Psoas muscle (tissue), 8 donors: Measurements from ENCODE around the gene PRSS22. TPM values are rescaled to one million over a fixed set of nuclear protein-coding genes. Genes with fewer than 3 reads are reported as not detected.
A peak's percentile ranks its signal among the peaks of the same experiment; 100 is the strongest.

Experiments used
- ATAC-seq, 4 donors: fragments of 200-7000 bp; cut with Tn5 transposase; one replicate each; pipeline ENCODE4 v1.9.1; 2020; ENCODE audit warnings: moderate library complexity in 3 of 4, mild to moderate bottlenecking in 2 of 4
- DNase-seq, 2 donors: peaks; one replicate each; pipeline ENCODE4 v3.0.0-alpha.2; 2020
- H3K27ac ChIP-seq: fragments of 200-600 bp; one replicate; pipeline ENCODE4 v1.8.0; 2022
- H3K27me3 ChIP-seq, 3 donors: fragments of 200-600 bp in 1 of 3; one replicate each; pipeline versions ENCODE4 v1.6.1 to v1.8.0; 2013 to 2022; ENCODE audit warnings: low read length in 2 of 3, mild to moderate bottlenecking in 2 of 3, moderate library complexity in 1 of 3; ENCODE audit not compliant: insufficient read depth in 3 of 3
- H3K36me3 ChIP-seq, 2 donors: fragments of 200-600 bp in 1 of 2; one replicate each; pipeline versions ENCODE4 v1.6.1 to v1.8.0; 2013 to 2022; ENCODE audit warnings: low read depth in 1 of 2, mild to moderate bottlenecking in 1 of 2, moderate library complexity in 1 of 2; ENCODE audit not compliant: insufficient read depth in 1 of 2
- H3K4me1 ChIP-seq: fragments of 200-600 bp; one replicate; pipeline ENCODE4 v1.8.0; 2022
- H3K4me3 ChIP-seq: fragments of 200-600 bp; one replicate; pipeline ENCODE4 v1.8.0; 2022; ENCODE audit warnings: mild to moderate bottlenecking
- H3K9me3 ChIP-seq: fragments of 200-600 bp; one replicate; pipeline ENCODE4 v1.8.0; 2022
- WGBS, 3 donors: extraction: QIAGEN DNeasy Blood & Tissue Kit; methylation state at CpG; one replicate each; pipeline versions ENCODE4 v1.1.6 to v1.1.7; 2013; 5-methylcytosine and 5-hydroxymethylcytosine counted together
- intact Hi-C, 2 donors: fragments of 100-400 bp; cut with DNase I; formaldehyde crosslinking; loops; one replicate each; pipeline versions ENCODE4 v1.11.0 to v1.14.2; 2022
- polyA plus RNA-seq, 3 donors: library from polyadenylated mRNA; stranded (reverse); fragments of 200-250 nt; gene quantifications; one replicate each; pipeline ENCODE4 v1.2.3, GENCODE V29; 2013
- total RNA-seq, 4 donors: library from RNA; stranded (reverse); fragmentation: NEBNext Ultra II Directional in 2 of 4; extraction: Animal tissue kit (Norgen Biotek cat#: 25700) in 2 of 4; gene quantifications; one replicate each; pipeline versions ENCODE4 v1.2.1 to v1.2.4, GENCODE V29; 2021 to 2023
- TF ChIP-seq, protein P1 (sequence below): fragments of 200-600 bp; IDR thresholded peaks from one replicate; pipeline ENCODE4 v1.8.0; 2022; ENCODE audit warnings: antibody characterized with exemption
- donor health status: healthy with polysubstance abuse.
- donor health status: DM: no; HTN: no; CAD: no; lungs with moderate emphysema.
- donor health status: Bipolar disorder and iron deficiency.
- donor health status: healthy.
- donor health status: DM: yes; HTN: yes; CAD: no.
- donor health status: DM: no; HTN: no; CAD: no.
- donor health status: DM: no; HTN: no; CAD: no.
- donor health status: DM: yes; HTN: yes; CAD: no.

PRSS22 gene
- total and polyA plus RNA-seq, 7 donors, result 0.07 to 0.20 (median 0.13) TPM; not detected in 4

DNA sequence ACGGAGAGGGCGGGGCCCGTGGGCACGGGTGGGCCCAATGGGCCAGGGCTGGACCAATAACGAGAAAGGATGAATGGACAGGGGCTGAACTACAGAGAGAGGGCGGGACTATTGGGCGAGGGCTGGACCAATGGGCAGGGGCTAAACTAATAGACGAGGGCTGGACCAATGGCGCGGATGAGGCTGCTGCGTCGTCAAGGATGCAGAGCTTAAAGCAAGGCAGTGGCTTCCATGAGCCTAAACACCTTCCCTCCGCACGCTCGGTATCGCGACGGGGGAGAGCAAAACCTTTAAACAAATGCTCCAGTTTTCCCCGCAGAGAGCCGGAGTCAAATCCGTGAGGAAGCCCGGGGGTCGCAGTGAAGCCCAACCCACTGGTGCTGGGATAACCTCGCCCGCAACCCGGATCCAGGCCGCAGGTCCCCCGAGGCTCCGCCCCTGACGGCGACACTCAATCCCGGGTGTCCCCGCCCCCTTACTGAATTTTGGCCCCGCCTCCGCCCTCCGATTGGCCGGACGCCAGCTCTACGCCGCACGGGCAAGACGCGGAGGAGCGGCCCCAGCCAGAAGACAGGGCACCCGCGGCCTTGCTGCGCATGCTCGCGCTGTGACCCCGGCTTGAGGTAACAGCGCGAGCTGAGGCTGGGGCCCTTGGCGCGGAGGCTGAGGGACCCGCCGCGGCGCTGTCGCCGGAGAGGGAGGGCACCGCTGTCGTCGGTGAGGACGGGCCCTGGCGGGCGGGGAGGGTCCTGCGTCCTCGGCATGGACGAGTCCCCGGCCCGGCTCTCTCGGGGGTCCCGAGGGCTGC, 24.9 kb upstream of the PRSS22 start, which contains the start of gene FLYWCH2:
Gene FLYWCH2, plus strand, starts transcription at position 566 of the 808 bp plus-strand sequence. CDS start 13,235 bp downstream, outside the sequence.
- WGBS, 3 donors, result 0% methylated on average over 50 to 73 of the region's 73 CpGs

DNA sequence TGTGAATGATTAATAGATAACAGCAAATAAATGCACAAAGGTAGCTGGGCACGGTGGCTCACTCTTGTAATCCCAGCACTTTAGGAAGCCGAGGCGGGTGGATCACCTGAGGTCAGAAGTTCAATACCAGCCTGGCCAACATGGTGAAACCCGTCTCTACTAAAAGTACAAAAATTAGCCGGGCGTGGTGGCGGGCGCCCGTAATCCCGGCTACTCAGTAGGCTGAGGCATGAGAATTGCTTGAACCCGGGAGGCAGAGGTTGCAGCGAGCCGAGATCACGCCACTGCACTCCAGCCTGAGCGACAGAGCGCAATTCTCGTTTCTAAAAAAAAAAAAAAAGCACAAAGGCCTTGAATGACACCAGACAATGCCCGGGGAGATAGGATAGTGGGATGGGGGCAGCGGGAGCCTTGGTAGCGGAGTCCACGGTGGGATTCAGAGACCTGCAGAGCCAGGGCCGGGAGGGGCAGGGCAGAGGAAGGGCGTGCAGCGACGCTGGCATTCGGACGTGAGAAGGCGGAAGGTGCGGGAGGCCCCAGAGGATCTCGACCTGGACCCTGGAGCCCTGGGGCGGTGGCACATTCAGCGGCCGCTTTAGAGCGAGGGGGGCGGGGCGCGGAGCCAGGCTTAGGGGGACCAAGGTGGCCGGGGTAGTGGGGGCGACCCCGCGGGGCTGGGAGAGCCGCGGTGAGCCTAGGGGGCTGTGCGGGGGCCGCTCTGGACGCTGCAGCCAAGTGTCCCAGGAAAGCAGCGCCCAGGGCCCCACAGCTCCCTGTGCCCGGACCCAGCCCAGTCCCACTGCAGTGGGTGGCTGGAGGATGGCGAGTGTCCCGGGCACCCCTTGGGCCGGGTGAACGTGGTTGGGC, 24.0 kb upstream of the PRSS22 start:
- WGBS, 3 donors, result 5 to 8% (median 7%) methylated on average over 44 to 52 of the region's 52 CpGs
- no peaks in the 10 kb centered on the region for H3K27me3 ChIP-seq
- intact Hi-C loops, result no loop called here
- DNase-seq (peak in 1 of 2 donors; percentile 69), ATAC-seq (peak; percentile 9 to 33 (median 16))
- H3K4me3 ChIP-seq, result peak overlapping the region; percentile 96
- TF ChIP-seq, protein P1, sequence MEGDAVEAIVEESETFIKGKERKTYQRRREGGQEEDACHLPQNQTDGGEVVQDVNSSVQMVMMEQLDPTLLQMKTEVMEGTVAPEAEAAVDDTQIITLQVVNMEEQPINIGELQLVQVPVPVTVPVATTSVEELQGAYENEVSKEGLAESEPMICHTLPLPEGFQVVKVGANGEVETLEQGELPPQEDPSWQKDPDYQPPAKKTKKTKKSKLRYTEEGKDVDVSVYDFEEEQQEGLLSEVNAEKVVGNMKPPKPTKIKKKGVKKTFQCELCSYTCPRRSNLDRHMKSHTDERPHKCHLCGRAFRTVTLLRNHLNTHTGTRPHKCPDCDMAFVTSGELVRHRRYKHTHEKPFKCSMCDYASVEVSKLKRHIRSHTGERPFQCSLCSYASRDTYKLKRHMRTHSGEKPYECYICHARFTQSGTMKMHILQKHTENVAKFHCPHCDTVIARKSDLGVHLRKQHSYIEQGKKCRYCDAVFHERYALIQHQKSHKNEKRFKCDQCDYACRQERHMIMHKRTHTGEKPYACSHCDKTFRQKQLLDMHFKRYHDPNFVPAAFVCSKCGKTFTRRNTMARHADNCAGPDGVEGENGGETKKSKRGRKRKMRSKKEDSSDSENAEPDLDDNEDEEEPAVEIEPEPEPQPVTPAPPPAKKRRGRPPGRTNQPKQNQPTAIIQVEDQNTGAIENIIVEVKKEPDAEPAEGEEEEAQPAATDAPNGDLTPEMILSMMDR, result no peak
- no peaks in the 10 kb centered on the region for H3K36me3 ChIP-seq
- no peaks in the 10 kb centered on the region for H3K4me1 ChIP-seq
- H3K9me3 ChIP-seq, result no peaks in the 10 kb centered on the region
- H3K27ac ChIP-seq, result peak overlapping the region; percentile 91

More for the DNA sequence above, 24.9 kb upstream of the PRSS22 start, which contains the start of gene FLYWCH2:
- Histone ChIP-seq H3K27ac (peak within 1 kb of the TSS; percentile 91), H3K4me3 (peak within 1 kb of the TSS; percentile 96), H3K27me3 (no peaks in the 10 kb centered on the region), H3K36me3 (no peaks in the 10 kb centered on the region), H3K9me3 (no peaks in the 10 kb centered on the region), H3K4me1 (no peaks in the 10 kb centered on the region)
- TF ChIP-seq, protein P1, result peak; percentile 18
- intact Hi-C loops, result no loop called here
- DNase-seq (peak; percentile 98 to 99), ATAC-seq (peak; percentile 96 to 98 (median 97))

DNA sequence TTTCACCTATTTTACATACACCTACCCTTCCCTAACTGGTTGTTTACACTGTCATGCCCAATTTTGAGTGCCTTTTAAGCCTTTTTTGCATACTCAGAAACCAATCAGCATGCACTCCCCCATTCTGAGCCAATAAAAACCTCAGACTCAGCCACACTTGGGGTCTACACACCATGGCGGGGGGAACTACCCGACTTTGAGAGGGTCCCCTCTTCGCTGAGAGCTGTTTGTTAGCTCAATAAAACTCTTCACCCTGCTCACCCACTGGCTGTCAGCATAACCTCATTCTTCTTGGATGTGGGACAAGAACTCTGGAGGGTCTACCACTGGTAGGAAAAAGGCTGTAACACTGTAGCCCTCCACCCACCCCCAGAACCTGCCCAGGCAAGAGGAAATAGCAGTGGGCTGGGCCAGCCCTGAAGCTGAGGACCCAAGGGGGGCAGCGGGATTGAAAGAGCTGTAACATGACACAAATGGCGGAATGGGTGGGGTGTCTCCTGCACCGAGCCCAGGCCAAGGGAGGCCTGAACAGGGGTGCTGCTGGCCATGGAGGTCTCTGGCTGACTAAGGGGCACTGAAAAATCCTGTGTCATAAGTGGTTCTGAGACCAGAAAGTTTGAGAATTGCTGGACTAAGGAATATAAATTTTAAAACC, 22.0 kb upstream of the PRSS22 start:
- no peak for ATAC-seq
- Histone ChIP-seq H3K4me1 (no peaks in the 10 kb centered on the region), H3K36me3 (no peaks in the 10 kb centered on the region), H3K27me3 (no peaks in the 10 kb centered on the region), H3K4me3 (no peak overlapping the region), H3K9me3 (no peaks in the 10 kb centered on the region), H3K27ac (no peak overlapping the region)
- 83 to 93% (median 86%) methylated on average over 6 of the region's 6 CpGs for WGBS, 3 donors
- intact Hi-C loops, result loop anchor here in 1 of 2 donors (5.0 kb wide), 1 partner anchor 37 kb away; no protein-coding TSS in a partner anchor
- peak in 1 of 2 donors; percentile 16 for DNase-seq
- TF ChIP-seq, protein P1, result no peak

DNA sequence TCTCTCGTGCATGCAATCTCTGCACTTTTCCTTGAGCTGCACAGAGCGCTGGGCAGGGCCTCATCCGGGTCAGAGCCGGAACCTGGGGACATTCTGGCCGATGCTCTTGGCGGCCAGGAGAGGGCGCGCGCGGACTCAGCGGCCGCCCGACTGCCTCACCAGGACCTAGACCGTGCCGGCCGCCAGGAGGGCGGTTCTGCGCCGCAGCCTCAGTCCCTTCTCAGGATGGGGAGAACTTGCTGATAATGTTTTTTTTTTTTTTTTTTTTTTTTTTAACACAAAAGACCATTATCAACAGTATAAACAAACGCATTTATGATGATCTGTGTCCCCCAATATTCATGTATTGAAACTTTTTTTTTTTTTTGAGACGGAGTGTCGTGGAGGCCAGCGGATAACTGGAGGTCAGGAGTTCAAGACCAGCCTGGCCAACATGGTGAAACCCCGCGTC, 17.0 kb upstream of the PRSS22 start:
- Histone ChIP-seq H3K4me1 (peaks cover 24% of the 10 kb centered on the region), H3K9me3 (no peaks in the 10 kb centered on the region), H3K27ac (no peak overlapping the region), H3K36me3 (no peaks in the 10 kb centered on the region), H3K4me3 (peak overlapping the region; percentile 22), H3K27me3 (no peaks in the 10 kb centered on the region)
- 6 to 9% (median 8%) methylated on average over 25 of the region's 25 CpGs for WGBS, 3 donors
- intact Hi-C loops, result loop anchor here (2.0 to 5.0 kb wide), 2 partner anchors 42 to 44 kb away; no protein-coding TSS in a partner anchor
- peak; percentile 78 to 90 for DNase-seq
- TF ChIP-seq, protein P1, result peak; percentile 93
- peak; percentile 97 to 98 (median 98) for ATAC-seq
